RWPE1 (cell line): ENCODE results near the gene GRB2.
A peak's percentile ranks its signal among the peaks of the same experiment; 100 is the strongest.

Experiments
- CTCF ChIA-PET: fragments of 350-600 bp; sonication (Branson Sonifier 250); formaldehyde crosslinking; extraction: SDS; loops from one replicate; lab custom pipeline; 2021; lab: Yijun Ruan, JAX
- POLR2A ChIA-PET: fragments of 400-600 bp; formaldehyde crosslinking; extraction: SDS; loops from one replicate; lab custom pipeline; 2020; ENCODE audit warnings: antibody characterized with exemption; ENCODE audit not compliant: low non-redundant PET; lab: Yijun Ruan, JAX
- DNase-seq: peaks from one replicate; pipeline ENCODE4 v3.0.0; 2012; ENCODE audit warnings: low spot score
- H3K27ac ChIP-seq: fragments of 450-650 bp; 2 replicates; pipeline ENCODE4 v1.5.1; 2017
- CTCF ChIP-seq: fragments of 450-650 bp; conservative IDR thresholded peaks from 2 replicates; pipeline ENCODE4 v1.5.1; 2017; ENCODE audit warnings: low read depth, mild to moderate bottlenecking

GRB2 gene

DNA sequence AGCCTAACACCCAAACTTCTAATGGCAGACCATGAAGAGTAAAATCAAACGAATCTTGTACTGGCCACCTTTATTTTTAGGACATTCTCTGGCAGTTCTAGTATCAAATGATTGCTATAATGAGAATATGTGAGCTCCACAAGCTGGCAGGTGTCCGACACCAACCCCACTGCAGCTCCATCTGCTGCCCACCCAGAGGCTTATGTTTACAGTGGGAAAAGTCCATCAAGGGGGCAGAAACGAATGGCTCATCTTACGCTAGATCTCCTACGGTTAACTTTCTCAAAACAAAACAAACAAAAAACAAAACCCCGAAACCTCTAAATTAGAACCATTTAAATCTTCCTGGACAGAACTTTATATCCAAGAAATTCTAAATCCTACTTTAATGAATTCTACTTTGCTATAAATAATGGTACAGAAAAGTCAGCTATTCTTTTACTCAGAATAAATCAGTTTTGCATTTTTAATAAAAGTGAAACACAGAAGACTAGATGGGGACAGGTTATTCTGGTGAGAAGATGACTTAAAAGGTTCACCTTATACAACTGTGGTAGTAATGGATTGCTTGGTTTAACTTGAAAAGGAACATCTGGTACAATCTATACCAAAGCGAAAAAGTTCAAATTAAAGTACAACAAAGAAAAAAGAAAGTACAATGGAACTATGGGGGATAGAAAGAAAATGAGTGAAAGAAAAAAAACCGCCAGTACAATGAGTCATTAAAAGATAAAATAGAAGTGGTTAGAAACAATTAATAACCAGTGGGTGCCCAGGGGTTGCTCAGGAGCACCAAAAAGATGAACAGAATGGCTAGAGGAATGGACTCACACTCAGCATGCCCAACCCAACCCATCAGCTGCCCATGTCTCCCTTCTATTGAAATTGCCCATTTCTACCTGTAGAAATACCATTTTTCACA, 40.2 kb downstream of the GRB2 start:
- DNase-seq: no peak
- ChIA-PET POLR2A (no interaction called here), CTCF (interaction anchor here (1.1 to 1.2 kb wide), 2 partner anchors 42 to 268 kb away, joined by 3 read pairs; partner anchors contain the start of gene SMIM5)
- H3K27ac ChIP-seq: no peak overlapping the region
- no peak for TF ChIP-seq CTCF

DNA sequence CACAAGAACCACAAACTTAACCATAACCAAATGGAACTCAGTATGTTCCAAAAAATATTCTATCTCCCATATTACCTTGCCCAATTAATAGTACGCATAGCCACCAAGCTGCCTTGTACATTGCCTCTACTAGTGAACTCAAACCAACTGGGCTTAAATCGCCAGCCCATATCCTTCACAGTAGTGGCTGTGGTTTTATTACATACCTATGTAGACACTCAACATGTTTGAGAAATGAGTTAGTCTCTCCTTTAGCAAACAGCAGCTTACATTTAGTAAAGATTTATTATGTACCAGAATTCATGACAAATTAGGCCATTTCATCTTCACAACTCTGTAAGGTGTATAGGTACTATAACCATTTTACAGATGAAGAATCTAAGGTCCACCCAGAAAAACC, 41.4 kb downstream of the GRB2 start:
- CTCF ChIA-PET: interaction anchor here (0.6 to 1.2 kb wide), 3 partner anchors 41 to 269 kb away, joined by 3 to 5 read pairs (median 3); partner anchors contain the start of gene SMIM5
- peak; percentile 33 for DNase-seq
- TF ChIP-seq CTCF: no peak
- H3K27ac ChIP-seq: no peak overlapping the region
- POLR2A ChIA-PET: no interaction called here

- TF ChIP-seq CTCF: no peak
- no peak for DNase-seq
- CTCF ChIA-PET: interaction anchor here (0.5 to 0.7 kb wide), 2 partner anchors 18 to 292 kb away, joined by 3 to 6 read pairs; no protein-coding TSS in a partner anchor
- H3K27ac ChIP-seq: no peak overlapping the region
- POLR2A ChIA-PET: no interaction called here
Observed at GRCh38 chr17:75361996-75362395, 43.5 kb downstream of the GRB2 start.

- DNase-seq: no peak
- TF ChIP-seq CTCF: no peak
- POLR2A ChIA-PET: no interaction called here
- CTCF ChIA-PET: no interaction called here
- H3K27ac ChIP-seq: no peak overlapping the region
Observed at GRCh38 chr17:75361344-75361743, 44.1 kb downstream of the GRB2 start.

DNA sequence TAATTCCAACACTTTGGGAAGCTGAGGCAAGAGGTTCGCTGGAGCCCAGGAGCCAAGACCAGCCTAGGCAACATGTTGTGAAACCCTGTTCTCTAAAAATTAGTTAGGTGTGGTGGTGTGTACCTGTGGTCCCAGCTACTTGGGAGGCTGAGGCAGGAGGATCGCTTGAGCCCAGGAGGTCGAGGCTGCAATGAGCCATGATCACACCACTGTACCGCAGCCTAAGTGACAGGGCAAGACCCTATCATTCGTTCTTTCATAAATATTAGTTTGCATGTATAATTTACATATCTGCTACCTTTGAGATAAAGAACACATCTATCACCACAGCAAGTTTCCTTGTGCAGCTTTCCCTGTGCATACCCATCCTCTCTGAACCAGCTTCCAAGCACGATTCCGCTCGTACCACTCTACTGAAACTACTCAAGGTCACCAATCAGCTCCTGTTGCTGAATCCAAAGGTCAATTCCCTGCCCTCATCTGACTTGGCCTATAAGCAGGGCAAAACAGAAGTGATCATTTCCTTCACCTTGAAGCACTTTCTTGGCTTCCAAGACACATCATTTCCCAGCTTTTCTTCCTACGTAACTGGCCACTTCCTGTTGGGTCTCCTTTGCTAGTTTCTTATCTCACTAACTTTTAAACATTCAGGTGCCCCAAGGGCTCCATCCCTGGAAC, 49.1 kb downstream of the GRB2 start:
- no peak for TF ChIP-seq CTCF
- CTCF ChIA-PET: no interaction called here
- POLR2A ChIA-PET: no interaction called here
- no peak overlapping the region for H3K27ac ChIP-seq
- DNase-seq: no peak

GRCh38 chr17:75353176-75353575, 52.3 kb downstream of the GRB2 start:
- H3K27ac ChIP-seq: peak overlapping the region; percentile 12; the same call in 1 of the 2 replicates
- TF ChIP-seq CTCF: no peak
- DNase-seq: no peak
- POLR2A ChIA-PET: no interaction called here
- CTCF ChIA-PET: interaction anchor here (1.2 kb wide), 1 partner anchor 27 kb away, joined by 3 read pairs; no protein-coding TSS in a partner anchor
